GM10266 (cell line): ENCODE data around the gene TUSC7.

Experiments
- DNase-seq: peaks from one replicate; pipeline ENCODE4 v3.0.0; 2012; ENCODE audit errors: extremely low spot score
- CTCF ChIP-seq: IDR thresholded peaks from 2 replicates; pipeline ENCODE4 v1.5.1; 2012; ENCODE audit warnings: mild to moderate bottlenecking, low read depth; ENCODE audit not compliant: control insufficient read depth, insufficient read depth; ENCODE audit errors: missing control alignments

The TUSC7 gene

GRCh38 chr3:116678853-116679252 is 30.7 kb upstream of the TUSC7 start:
- no peak for DNase-seq
- no peak for TF ChIP-seq CTCF

- DNase-seq = no peak
- no peak for TF ChIP-seq CTCF
Observed at GRCh38 chr3:116691041-116691440, 18.5 kb upstream of the TUSC7 start.

- TF ChIP-seq CTCF = no peak
- no peak for DNase-seq
Observed at GRCh38 chr3:116701070-116701469, 8.5 kb upstream of the TUSC7 start.

- TF ChIP-seq CTCF = no peak
- no peak for DNase-seq
Observed at GRCh38 chr3:116702334-116702733, 7.2 kb upstream of the TUSC7 start.

- no peak for DNase-seq
- TF ChIP-seq CTCF = no peak
Observed at GRCh38 chr3:116707531-116707930, 2.0 kb upstream of the TUSC7 start.

GRCh38 chr3:116716490-116716889 is 6.9 kb downstream of the TUSC7 start:
- DNase-seq = no peak
- no peak for TF ChIP-seq CTCF

GRCh38 chr3:116717566-116717965 is 8.0 kb downstream of the TUSC7 start:
- no peak for DNase-seq
- no peak for TF ChIP-seq CTCF

- TF ChIP-seq CTCF = no peak
Observed at GRCh38 chr3:116728454-116728853, 18.9 kb downstream of the TUSC7 start.

More at GRCh38 chr3:116728454-116728853, 18.9 kb downstream of the TUSC7 start:
- no peak for DNase-seq
